GM12878 (cell line): ENCODE results near the gene TAF11. TPM values are rescaled to one million over a fixed set of nuclear protein-coding genes. Genes with fewer than 3 reads are reported as not detected.

Experiments used
- ATAC-seq: fragments of 200-7000 bp; cut with Tn5 transposase; 3 replicates; pipeline ENCODE4 v1.9.1; 2020; ENCODE audit warnings: mild to moderate bottlenecking, moderate library complexity
- BruUV-seq: library from RNA; stranded (reverse); fragments of 400-500 nt; replicated peaks from 2 replicates; lab custom pipeline; 2021; lab: Mats Ljungman, UMichigan
- CTCF ChIA-PET: fragments of 300-600 bp; sonication (Branson Sonifier 250); formaldehyde crosslinking; extraction: SDS; loops from one replicate; lab custom pipeline; 2021; ENCODE audit warnings: inconsistent platforms; lab: Yijun Ruan, JAX
- POLR2A ChIA-PET: fragments of 350-600 bp; formaldehyde crosslinking; extraction: SDS; loops from one replicate; lab custom pipeline; 2021; ENCODE audit warnings: inconsistent platforms; lab: Charles Lee
- RAD21 ChIA-PET: fragments of 300-600 bp; sonication (Branson Sonifier 250); formaldehyde crosslinking; loops from one replicate; lab custom pipeline; 2023; ENCODE audit warnings: antibody characterized with exemption; ENCODE audit not compliant: unreplicated experiment; lab: Charles Lee
- SMC1A ChIA-PET: fragments of 300-600 bp; sonication (Branson Sonifier 250); formaldehyde crosslinking; loops from one replicate; lab custom pipeline; 2023; ENCODE audit not compliant: unreplicated experiment, uncharacterized antibody; lab: Charles Lee
- DNase-seq: peaks from one replicate; pipeline ENCODE4 v3.0.0-alpha.2; 2011; ENCODE audit warnings: low read depth, low spot score
- FAIRE-seq: peaks from 3 replicates; lab custom pipeline; 2011; peaks lifted over from hg19 to GRCh38; lab: Jason Lieb, UNC
- H2AFZ ChIP-seq: 2 replicates; pipeline ENCODE4 v1.6.0; 2011; ENCODE audit warnings: low read depth, low read length, control low read depth; ENCODE audit not compliant: control insufficient read depth
- H3K27ac ChIP-seq: 2 replicates; pipeline ENCODE4 v1.5.1; 2011; ENCODE audit warnings: control low read depth; ENCODE audit not compliant: control insufficient read depth, insufficient read depth
- H3K27me3 ChIP-seq, 2 experiments: replicated peaks in 1 of 2; 2 replicates each; pipeline versions ENCODE4 v1.6.0 to v1.6.1; 2011; ENCODE audit warnings: low read length in 1 of 2; ENCODE audit not compliant: control insufficient read depth in 2 of 2, insufficient read depth in 2 of 2
- H3K36me3 ChIP-seq, 2 experiments: 2 replicates each; pipeline ENCODE4 v1.5.1; 2011; ENCODE audit warnings: low read length in 1 of 2; ENCODE audit not compliant: control insufficient read depth in 2 of 2, insufficient read depth in 2 of 2
- H3K4me1 ChIP-seq: 2 replicates; pipeline ENCODE4 v1.6.1; 2011; ENCODE audit warnings: mild to moderate bottlenecking, low read length, moderate library complexity, mixed read lengths; ENCODE audit not compliant: control insufficient read depth, insufficient read depth
- H3K4me2 ChIP-seq: 2 replicates; pipeline ENCODE4 v1.6.0; 2011; ENCODE audit warnings: control low read depth; ENCODE audit not compliant: control insufficient read depth, insufficient read depth
- H3K4me3 ChIP-seq: fragments of 200-600 bp; sonication (generic); 2 replicates; pipeline ENCODE4 v1.5.1; 2016
- H3K79me2 ChIP-seq: 2 replicates; pipeline ENCODE4 v1.6.0; 2011; ENCODE audit warnings: low read length; ENCODE audit not compliant: control insufficient read depth, insufficient read depth
- H3K9ac ChIP-seq: 2 replicates; pipeline ENCODE4 v1.8.0; 2011; ENCODE audit warnings: low read length, control low read depth, mixed read lengths; ENCODE audit not compliant: control insufficient read depth, insufficient read depth
- H3K9me3 ChIP-seq: replicated peaks from 3 replicates; pipeline ENCODE4 v1.5.1; 2011; ENCODE audit warnings: mild to moderate bottlenecking, low read length; ENCODE audit not compliant: control insufficient read depth, insufficient read depth
- H4K20me1 ChIP-seq: 2 replicates; pipeline ENCODE4 v1.6.0; 2011; ENCODE audit not compliant: control insufficient read depth, insufficient read depth
- RUNX3 ChIP-seq: IDR thresholded peaks from 2 replicates; pipeline ENCODE4 v1.6.1; 2012; ENCODE audit warnings: low read length, inconsistent platforms
- SUZ12 ChIP-seq: fragments of 200-600 bp; sonication (generic); IDR thresholded peaks from one replicate; pipeline ENCODE4 v1.6.1; 2018; ENCODE audit warnings: antibody characterized with exemption, mild to moderate bottlenecking; ENCODE audit not compliant: unreplicated experiment
- WGBS: methylation state at CpG from one replicate; pipeline ENCODE4 v1.1.6; 2016; ENCODE audit warnings: low lambda C conversion rate; ENCODE audit not compliant: insufficient replicate concordance, insufficient coverage; ENCODE audit errors: missing lambda C conversion rate; 5-methylcytosine and 5-hydroxymethylcytosine counted together
- in situ Hi-C: fragments of 300-500 bp; cut with MboI; formaldehyde crosslinking; loops from 9 replicates; pipeline ENCODE4 v1.14.3; 2018; ENCODE audit warnings: mixed read lengths
- intact Hi-C: fragments of 100-400 bp; cut with micrococcal nuclease; formaldehyde crosslinking; loops from one replicate; pipeline ENCODE4 v1.14.2; 2022; ENCODE audit not compliant: unreplicated experiment
- polyA plus RNA-seq, 11 experiments: library from polyadenylated mRNA; depleted of rRNA in 4 of 11; unstranded in 6 of 11; stranded (reverse) in 5 of 11; fragments of >200 nt; fragmentation: Nextera tagmentation in 4 of 11; fragmentation: Illumina TruSeq in 1 of 11; extraction: Ambion mirVana in 4 of 11; extraction: Trizol in 1 of 11; gene quantifications; 1 replicate in 1 of 11; 2 replicates in 10 of 11; pipeline versions ENCODE4 v1.2.1 to v1.2.3, GENCODE V29; 2011 to 2016; ENCODE audit warnings: inconsistent platforms in 2 of 11, missing spikeins in 2 of 11, low read depth in 1 of 11
- total RNA-seq, 4 experiments: library from RNA; depleted of rRNA in 3 of 4; stranded (reverse); fragments of >200 nt in 3 of 4; fragmentation: Illumina TruSeq in 1 of 4; extraction: Trizol in 1 of 4; gene quantifications; 2 replicates each; pipeline versions ENCODE4 v1.2.1 to v1.2.3, GENCODE V29; 2013 to 2021

TAF11 gene
- total and polyA plus RNA-seq, 10 of the 15 experiments (the other 5 are each of a cell fraction or from before 2014, with no cell fraction given) = 24.6 to 59.2 (median 32.0) TPM

DNA sequence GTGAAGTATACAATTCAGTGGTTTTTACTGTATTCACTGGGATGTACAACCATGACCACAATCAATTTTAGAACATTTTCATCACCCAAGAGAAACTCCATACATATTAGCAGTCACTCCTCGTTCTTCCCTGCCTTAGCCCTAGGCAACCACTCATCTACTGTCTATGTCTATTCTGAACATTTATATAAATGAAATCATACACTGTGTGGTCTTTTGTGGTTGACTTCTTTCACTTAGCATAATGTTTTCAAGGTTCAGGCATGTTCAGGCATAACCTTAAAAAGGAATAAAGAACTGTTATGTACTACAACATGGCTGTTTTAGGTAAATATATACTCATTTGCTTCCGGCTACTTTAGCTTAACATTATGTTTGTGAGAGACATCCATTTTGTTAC, 58.7 kb downstream of the TAF11 start:
- 96% methylated on average over 2 of the region's 2 CpGs for WGBS
- ATAC-seq (no peak), DNase-seq (no peak)
- Histone ChIP-seq H3K79me2 (no peaks in the 10 kb centered on the region), H3K36me3 (peaks cover 3 to 7% of the 10 kb centered on the region in 2 experiments; a peak in 2 of 4 replicates), H3K4me1 (no peaks in the 10 kb centered on the region; the same call in 1 of the 2 replicates), H2AFZ (no peak overlapping the region)
- POLR2A ChIA-PET = no interaction called here
- BruUV-seq = no TSS peak
- no peak for TF ChIP-seq SUZ12
- peak; percentile 74; the same call in 1 of the 2 replicates for TF ChIP-seq RUNX3
- TF ChIP-seq, all 136 proteins: peak for 1
- Histone ChIP-seq H3K9ac (no peak overlapping the region), H3K4me3 (no peak overlapping the region), H3K4me2 (no peak overlapping the region), H4K20me1 (no peaks in the 10 kb centered on the region), H3K27me3 (no peaks in the 10 kb centered on the region), H3K9me3 (no peaks in the 10 kb centered on the region), H3K27ac (no peak overlapping the region)
- no peak for FAIRE-seq
- SMC1A ChIA-PET = no interaction called here
- CTCF ChIA-PET = interaction anchor here (0.6 kb wide), 1 partner anchor 550 kb away, joined by 6 read pairs; no protein-coding TSS in a partner anchor
- intact Hi-C loops = no loop called here
- RAD21 ChIA-PET = no interaction called here
- in situ Hi-C loops = no loop called here

Other genes starting within 250 kb of the TAF11 start
- gene ILRUN, start 191.3 kb downstream of the TAF11 start, total RNA-seq (2014; rRNA removed) = 45.5 and 47.0 TPM in 2 replicates
- 55.5 and 56.2 TPM in 2 replicates for gene ILRUN, start 191.3 kb downstream of the TAF11 start, total RNA-seq (2014; rRNA removed; fragmentation: Illumina TruSeq; extraction: Trizol)
- 83.9 and 85.0 TPM in 2 replicates for gene ILRUN, start 191.3 kb downstream of the TAF11 start, total RNA-seq (2021)
- 82.3 and 114 TPM in 2 replicates for gene ILRUN, start 191.3 kb downstream of the TAF11 start, polyA plus RNA-seq (2011; rRNA removed)
- 69.6 and 79.9 TPM in 2 replicates for gene ILRUN, start 191.3 kb downstream of the TAF11 start, polyA plus RNA-seq (2014; fragmentation: Illumina TruSeq; extraction: Trizol)
- gene ILRUN, start 191.3 kb downstream of the TAF11 start, polyA plus RNA-seq (2014; fragmentation: Nextera tagmentation; extraction: Ambion mirVana) = 10 to 100 TPM; 21.0 to 27.2 TPM
- gene ILRUN, start 191.3 kb downstream of the TAF11 start, polyA plus RNA-seq (2014; rRNA removed) = 48.2 and 52.4 TPM in 2 replicates
- gene ILRUN, start 191.3 kb downstream of the TAF11 start, polyA plus RNA-seq (2016; fragmentation: Nextera tagmentation; extraction: Ambion mirVana) = 10 to 100 TPM; 30.2 to 34.1 TPM
- gene SNRPC, start 130.5 kb downstream of the TAF11 start, total RNA-seq (2014; rRNA removed) = 258 and 298 TPM in 2 replicates
- 233 and 249 TPM in 2 replicates for gene SNRPC, start 130.5 kb downstream of the TAF11 start, total RNA-seq (2014; rRNA removed; fragmentation: Illumina TruSeq; extraction: Trizol)
- 180 and 196 TPM in 2 replicates for gene SNRPC, start 130.5 kb downstream of the TAF11 start, total RNA-seq (2021)
- 245 and 260 TPM in 2 replicates for gene SNRPC, start 130.5 kb downstream of the TAF11 start, polyA plus RNA-seq (2011; rRNA removed)
- 258 and 370 TPM in 2 replicates for gene SNRPC, start 130.5 kb downstream of the TAF11 start, polyA plus RNA-seq (2014; fragmentation: Illumina TruSeq; extraction: Trizol)
- 100 to 1,000 TPM; 346 to 376 TPM for gene SNRPC, start 130.5 kb downstream of the TAF11 start, polyA plus RNA-seq (2014; fragmentation: Nextera tagmentation; extraction: Ambion mirVana)
- 368 and 428 TPM in 2 replicates for gene SNRPC, start 130.5 kb downstream of the TAF11 start, polyA plus RNA-seq (2014; rRNA removed)
- gene SNRPC, start 130.5 kb downstream of the TAF11 start, polyA plus RNA-seq (2016; fragmentation: Nextera tagmentation; extraction: Ambion mirVana) = 100 to 1,000 TPM; 529 to 565 TPM
- 9.1 and 10.6 TPM in 2 replicates for gene BLTP3A, start 96.0 kb downstream of the TAF11 start, total RNA-seq (2014; rRNA removed)
- gene BLTP3A, start 96.0 kb downstream of the TAF11 start, total RNA-seq (2014; rRNA removed; fragmentation: Illumina TruSeq; extraction: Trizol) = 10.4 and 10.5 TPM in 2 replicates
- 15.1 and 16.7 TPM in 2 replicates for gene BLTP3A, start 96.0 kb downstream of the TAF11 start, total RNA-seq (2021)
- 12.7 and 13.5 TPM in 2 replicates for gene BLTP3A, start 96.0 kb downstream of the TAF11 start, polyA plus RNA-seq (2011; rRNA removed)
- 14.3 TPM in 2 replicates for gene BLTP3A, start 96.0 kb downstream of the TAF11 start, polyA plus RNA-seq (2014; fragmentation: Illumina TruSeq; extraction: Trizol)
- 1 to 10 TPM; 2.7 to 2.8 TPM for gene BLTP3A, start 96.0 kb downstream of the TAF11 start, polyA plus RNA-seq (2014; fragmentation: Nextera tagmentation; extraction: Ambion mirVana)
- gene BLTP3A, start 96.0 kb downstream of the TAF11 start, polyA plus RNA-seq (2014; rRNA removed) = 9.3 and 9.8 TPM in 2 replicates
- gene BLTP3A, start 96.0 kb downstream of the TAF11 start, polyA plus RNA-seq (2016; fragmentation: Nextera tagmentation; extraction: Ambion mirVana) = 1 to 10 TPM; 8.3 to 8.4 TPM
- 3.9 TPM in 2 replicates for gene ANKS1A, start 1.2 kb upstream of the TAF11 start, total RNA-seq (2014; rRNA removed)
- 2.3 and 2.8 TPM in 2 replicates for gene ANKS1A, start 1.2 kb upstream of the TAF11 start, total RNA-seq (2014; rRNA removed; fragmentation: Illumina TruSeq; extraction: Trizol)
- gene ANKS1A, start 1.2 kb upstream of the TAF11 start, total RNA-seq (2021) = 6.3 and 7.0 TPM in 2 replicates
- 2.1 and 3.4 TPM in 2 replicates for gene ANKS1A, start 1.2 kb upstream of the TAF11 start, polyA plus RNA-seq (2011; rRNA removed)
- gene ANKS1A, start 1.2 kb upstream of the TAF11 start, polyA plus RNA-seq (2014; fragmentation: Illumina TruSeq; extraction: Trizol) = 3.6 and 4.0 TPM in 2 replicates
- under 1 TPM; 0.60 to 0.93 TPM for gene ANKS1A, start 1.2 kb upstream of the TAF11 start, polyA plus RNA-seq (2014; fragmentation: Nextera tagmentation; extraction: Ambion mirVana)
- gene ANKS1A, start 1.2 kb upstream of the TAF11 start, polyA plus RNA-seq (2014; rRNA removed) = 3.2 and 4.3 TPM in 2 replicates
- 1 to 10 TPM; 1.9 to 2.2 TPM for gene ANKS1A, start 1.2 kb upstream of the TAF11 start, polyA plus RNA-seq (2016; fragmentation: Nextera tagmentation; extraction: Ambion mirVana)